SKM-1 treated with dmso at 0.1 percent for 144 hours (cell line): ENCODE results near the gene DAPK1.

ENCODE experiments used
- DNase-seq: peaks from one replicate; lab custom pipeline; 2025; ENCODE audit not compliant: unreplicated experiment; lab: John Stamatoyannopoulos, UW

Gene DAPK1

GRCh38 chr9:87662808-87663528, 165.3 kb downstream of the DAPK1 start:
- peak; percentile 38 for DNase-seq

- DNase-seq: no peak
Measured at GRCh38 chr9:87663556-87663955, 165.9 kb downstream of the DAPK1 start.

DNA sequence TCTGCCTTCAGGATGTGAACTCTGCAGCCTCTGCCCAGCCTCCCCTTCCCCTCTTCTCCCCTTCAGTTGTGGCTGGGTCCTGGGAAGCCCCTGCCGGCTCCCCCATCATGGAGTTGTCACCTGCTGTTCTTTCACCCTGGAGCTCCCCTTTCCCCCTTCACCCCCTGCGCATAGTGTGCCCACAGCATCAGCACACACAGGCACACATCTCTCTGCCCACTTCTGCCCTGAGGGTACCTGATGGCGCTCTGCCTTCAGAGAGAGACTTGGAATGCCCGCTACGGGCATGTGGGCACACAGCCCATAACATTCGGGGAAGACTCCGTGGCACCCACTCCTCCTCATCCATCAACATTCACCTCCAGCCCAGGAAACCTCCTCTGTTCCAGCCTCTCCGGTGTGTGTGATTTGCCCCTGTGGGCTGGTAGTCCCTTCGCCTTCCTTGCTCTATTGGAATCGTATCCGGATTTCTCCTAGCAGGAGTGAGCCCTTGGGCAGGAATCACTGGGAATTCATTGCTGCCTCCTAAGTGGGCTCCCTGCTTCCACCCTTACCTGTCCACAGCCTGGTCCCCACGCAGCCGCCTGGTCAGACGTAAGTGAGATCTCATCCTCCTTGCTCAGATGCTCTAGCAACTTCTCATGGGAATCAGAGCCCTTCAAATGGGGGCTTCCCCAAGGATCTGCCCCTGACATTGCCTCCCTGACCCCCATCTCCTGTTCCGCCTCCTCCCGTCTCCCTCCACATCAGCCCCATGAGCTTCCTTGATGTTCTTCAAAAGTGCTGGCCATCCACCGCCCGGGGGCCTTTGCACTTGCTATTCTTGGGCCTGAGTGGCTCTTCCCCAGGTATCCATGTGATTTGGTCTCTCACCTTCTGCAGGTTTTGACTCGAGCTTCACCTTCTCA, 166.7 kb downstream of the DAPK1 start:
- no peak for DNase-seq

DNA sequence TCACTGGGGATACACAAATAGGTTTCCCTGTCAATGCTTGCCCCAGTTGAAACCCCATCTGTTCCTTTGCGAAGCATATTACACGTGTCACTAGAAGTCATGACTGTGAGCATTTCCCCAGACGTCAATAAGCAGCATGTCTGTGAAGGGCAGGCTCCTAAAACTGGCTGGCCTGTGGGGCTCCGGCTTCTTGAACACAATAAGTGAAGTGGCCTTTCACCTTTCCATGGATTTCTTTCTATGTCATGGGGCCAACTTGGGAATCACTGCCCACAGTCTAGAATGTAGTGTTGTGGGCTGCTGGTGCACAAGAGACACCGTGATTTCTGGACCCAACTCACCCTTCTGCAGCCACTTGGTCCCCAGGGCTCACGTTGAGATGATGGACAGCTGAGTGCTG, 167.8 kb downstream of the DAPK1 start:
- DNase-seq: no peak

- peak; percentile 40 for DNase-seq
Measured at GRCh38 chr9:87667164-87667738, 169.6 kb downstream of the DAPK1 start.

GRCh38 chr9:87668222-87668621, 170.6 kb downstream of the DAPK1 start:
- DNase-seq: no peak

- DNase-seq: no peak
Measured at GRCh38 chr9:87668722-87669121, 171.1 kb downstream of the DAPK1 start.

DNA sequence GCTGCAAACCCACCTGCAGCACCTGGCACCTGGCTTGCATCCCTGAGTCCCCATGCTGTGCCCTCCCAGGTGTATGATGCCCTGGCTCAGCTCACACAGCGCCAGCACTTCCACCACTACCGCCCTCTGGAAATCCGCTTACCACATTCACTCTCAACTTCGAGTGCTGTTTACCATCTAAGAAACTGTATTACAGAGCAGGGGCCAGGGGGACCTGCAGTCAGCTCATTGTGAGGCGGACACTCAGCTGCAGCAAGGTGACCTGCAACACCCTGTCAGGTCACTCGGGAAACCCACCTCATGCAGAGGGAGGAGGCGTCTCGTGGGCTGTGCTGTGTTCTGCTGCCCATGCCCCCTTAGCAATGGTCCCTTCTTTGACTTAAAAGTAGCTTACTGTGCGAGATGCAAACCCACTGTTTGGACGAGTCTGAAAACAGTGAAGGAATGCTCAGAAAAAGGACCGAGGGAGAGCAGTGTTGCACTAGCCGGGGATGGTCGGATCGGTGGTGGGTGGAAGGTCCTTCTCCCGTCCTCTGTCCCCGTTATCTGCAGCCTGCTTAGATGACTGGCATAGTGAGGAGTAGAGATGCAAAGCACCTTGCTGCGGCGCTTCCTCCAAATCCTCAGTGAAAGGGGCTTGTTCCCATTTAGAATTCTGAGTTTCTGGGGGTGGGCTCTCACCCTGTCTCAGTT, 173.1 kb downstream of the DAPK1 start:
- DNase-seq: no peak

DNA sequence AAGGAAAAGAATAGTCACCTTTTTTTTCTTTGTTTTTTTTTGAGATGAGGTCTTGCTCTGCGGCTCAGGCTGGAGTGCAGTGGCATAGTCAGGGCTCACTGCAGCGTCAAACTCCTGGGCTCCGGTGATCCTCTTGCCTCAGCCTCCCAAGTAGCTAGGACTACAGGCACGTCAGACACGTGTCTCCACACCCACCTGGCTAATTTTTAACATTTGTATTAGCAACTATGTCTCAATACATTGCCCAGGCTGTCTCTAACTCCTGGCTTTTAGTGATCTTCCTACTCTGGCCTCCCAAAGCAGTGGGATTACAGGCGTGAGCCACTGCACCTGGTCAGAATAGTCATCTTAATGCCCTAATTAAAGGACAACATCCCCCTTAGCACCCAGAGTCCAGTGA, 173.8 kb downstream of the DAPK1 start:
- no peak for DNase-seq

DNA sequence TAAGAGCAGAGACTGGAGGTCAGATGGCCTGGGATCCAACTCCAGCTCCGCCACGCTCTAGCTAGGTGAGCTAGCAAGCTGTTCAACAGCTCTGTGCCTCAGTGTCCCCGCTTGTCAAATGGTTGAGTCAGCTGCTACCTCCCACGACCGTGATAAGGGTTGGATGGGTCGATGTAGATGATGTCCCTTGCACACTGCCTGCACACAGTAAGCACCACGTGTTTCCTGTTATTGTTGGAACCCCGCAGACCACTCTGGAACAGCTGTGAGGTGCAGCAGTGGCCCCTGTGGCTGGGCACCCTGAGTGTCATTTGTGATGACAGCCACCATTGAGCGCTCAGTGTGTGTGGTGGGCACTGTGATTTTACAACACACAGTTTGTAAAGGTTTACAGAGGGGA, 174.3 kb downstream of the DAPK1 start:
- no peak for DNase-seq

DNA sequence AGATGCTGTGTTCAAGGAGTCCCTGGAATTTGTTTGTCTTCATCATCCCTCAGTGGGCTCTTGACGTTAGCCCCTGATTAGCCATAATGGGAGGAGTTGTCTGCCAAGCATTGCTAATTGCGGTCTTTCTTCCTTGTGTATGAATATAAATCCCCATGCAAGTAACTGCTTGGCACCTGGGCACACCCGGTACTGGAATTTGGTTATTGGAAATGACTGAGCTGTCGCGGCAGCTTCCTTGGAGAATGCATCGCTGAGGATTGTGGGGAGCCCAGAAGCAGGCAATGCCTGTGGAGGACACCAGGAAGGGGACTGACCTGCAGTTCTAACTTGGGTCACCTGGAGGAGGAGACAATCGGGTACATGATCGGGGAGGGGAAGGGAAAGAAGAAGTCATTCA, 174.9 kb downstream of the DAPK1 start:
- DNase-seq: no peak

DNA sequence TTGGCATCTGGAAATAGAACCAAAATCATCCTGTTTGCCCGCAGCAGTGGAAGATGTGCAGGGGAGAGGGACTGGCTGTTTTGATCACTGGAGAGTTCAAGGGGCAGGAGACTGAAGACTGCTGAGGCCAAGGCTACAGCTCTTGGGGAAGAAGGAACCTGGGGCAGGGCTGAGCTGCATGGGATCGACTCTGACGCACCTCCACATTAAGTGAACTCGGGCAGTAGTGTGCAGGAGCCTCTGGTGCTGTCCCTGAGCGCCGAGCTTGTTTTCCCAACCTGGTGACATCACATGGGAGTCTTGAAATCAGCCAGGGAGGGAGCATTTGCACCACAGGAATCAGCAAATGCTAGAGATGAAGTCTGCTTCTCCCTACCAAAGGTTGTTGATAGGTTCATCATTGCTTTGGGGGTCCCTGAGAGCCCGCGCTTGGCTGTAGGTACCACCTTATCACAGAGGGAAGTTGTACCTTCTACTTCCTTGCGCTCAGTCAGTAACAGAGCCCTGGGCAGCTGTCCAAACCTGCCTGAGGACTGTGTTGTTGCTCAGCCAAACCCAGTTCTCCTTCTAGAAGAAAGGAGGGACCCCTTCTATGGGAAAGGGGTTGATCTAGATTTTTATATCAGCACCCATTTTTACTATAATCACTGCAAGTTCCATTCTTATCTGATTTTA, 175.9 kb downstream of the DAPK1 start:
- DNase-seq: no peak

DNA sequence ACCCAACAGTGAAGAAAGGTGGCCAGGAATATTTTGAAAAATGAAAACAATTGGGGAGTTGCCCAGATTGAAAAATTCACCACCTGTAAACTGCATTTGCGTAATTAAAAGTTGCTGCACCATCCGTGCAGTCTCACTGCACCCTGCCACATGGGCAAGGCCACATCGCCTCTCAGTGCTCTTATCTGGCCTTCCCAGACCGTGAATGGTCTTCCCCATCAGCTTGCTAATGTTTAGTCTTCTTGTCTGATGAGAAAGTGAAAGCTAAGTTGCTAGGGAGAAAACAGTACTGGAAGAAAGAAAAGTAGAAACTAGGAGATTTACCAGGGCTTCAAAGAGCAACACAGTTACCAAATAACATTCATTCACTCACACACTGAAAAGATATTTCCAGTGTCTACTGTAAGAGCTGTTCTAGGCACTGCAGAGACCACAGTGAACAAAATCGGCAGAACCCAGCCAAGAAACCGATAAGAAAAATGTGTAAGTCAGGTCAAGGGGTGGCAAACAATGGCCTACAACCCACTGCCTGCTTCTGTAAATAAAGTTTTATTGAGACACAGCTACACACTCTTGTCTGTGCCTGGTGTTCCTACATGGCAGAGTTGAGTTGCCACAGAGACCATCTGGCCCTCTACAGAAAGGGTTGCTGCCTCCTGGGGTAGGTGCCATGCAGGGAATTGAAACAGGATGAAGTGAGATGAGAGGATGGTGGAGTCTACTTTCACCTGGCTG, 177.1 kb downstream of the DAPK1 start:
- DNase-seq: no peak

DNA sequence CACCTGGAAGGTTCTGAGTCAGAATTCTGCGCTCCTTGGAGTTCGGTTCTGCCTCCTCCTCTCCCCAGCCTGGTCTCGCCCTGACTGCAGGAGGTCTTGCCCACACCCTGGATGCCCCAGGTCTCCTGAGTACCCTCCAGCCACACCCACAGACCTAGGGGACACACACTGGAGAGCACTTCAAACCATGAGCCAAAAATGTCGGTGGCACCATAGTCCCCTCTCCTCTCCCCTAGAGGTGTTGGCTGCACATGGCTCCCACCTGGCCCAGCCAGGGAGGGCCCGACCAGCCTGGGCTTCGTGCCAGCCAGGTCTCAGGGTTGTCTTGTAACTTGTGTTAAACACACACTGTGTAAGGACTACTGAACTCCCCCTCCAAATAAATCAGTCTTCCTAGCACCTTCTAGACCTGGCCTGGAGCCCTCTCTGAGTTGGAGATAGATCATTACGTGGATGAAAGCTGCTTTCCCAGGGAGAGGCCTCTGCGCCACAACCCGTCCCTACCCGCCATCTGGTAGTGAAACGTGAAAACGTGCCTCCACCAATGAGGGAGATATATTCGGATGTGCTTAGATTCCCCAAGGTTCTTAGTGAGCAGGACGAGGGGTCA, 178.3 kb downstream of the DAPK1 start:
- DNase-seq: no peak

DNA sequence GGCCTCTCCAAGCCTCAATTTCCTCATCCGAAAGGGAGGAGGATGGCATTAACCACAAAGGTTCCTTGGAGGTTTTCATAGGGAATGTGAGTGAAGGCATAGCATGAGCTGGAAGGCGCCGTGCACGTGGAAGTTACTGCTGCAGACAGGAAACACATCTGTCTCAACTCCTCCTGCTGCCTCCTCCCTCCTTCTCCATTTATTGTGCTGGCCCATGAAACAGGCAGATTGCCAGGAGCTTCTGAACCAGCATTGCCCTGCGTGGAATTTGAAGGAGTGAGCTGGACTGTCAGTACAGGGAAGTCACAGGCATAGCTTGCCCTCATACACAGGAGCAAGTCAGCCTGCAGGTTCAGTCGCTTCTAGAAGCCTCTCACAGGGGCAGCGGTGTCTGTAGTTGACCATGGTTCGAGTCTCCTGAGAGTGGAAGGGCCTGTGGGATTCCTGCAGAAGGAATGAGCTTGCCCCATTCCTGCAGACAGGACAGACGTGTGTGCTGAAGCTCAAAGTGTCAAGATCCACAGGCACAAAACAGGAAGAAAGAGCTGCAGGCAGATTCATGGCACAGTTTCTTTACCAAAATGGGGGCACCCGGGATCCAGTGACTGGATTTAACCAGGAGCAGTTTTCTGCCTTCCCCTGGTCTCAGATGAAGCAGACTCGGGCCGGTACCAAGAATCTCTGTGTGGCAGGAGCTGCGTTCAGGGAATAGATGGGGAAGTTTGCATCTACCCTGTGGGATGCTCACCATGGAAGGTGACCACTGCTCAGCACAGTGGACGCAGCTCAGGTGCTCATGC, 179.5 kb downstream of the DAPK1 start:
- DNase-seq: no peak

DNA sequence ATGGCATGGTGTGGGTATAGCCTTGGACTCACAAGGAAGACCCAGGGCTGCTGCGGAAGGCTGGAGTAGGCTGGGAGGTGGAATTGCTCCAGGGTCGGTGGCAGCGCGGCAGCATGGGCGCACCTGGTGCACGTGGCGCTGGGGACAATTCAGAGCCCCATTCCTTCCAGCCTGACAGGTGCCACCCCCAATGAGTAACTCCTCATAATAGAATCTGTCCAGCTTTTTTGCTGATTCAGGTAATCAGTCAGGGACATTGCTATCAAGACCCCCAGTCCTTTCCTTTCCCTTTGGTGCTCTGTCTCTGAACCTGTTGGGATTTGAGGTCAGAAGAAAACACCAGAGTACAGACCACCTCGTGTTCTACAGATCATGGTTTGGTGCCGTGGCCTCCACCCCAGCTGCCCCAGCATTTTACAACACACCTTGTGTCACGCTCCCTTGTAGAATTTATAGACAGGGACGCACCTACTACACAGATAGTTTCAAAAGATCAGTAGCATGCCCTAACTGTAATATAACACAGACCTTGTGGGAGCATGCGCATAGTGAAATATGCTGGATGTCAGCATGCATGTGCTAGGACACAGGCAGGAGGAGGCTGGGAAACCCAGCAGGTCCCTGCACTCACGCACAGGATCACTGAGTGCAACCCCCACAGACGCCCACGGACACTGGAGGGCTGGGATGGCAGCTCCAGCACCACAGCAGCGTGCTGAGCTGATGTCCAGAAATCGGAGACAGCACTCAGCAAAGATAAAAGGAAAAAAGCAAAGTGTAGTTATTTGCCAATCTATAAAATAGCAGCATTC, 180.3 kb downstream of the DAPK1 start:
- DNase-seq: no peak

DNA sequence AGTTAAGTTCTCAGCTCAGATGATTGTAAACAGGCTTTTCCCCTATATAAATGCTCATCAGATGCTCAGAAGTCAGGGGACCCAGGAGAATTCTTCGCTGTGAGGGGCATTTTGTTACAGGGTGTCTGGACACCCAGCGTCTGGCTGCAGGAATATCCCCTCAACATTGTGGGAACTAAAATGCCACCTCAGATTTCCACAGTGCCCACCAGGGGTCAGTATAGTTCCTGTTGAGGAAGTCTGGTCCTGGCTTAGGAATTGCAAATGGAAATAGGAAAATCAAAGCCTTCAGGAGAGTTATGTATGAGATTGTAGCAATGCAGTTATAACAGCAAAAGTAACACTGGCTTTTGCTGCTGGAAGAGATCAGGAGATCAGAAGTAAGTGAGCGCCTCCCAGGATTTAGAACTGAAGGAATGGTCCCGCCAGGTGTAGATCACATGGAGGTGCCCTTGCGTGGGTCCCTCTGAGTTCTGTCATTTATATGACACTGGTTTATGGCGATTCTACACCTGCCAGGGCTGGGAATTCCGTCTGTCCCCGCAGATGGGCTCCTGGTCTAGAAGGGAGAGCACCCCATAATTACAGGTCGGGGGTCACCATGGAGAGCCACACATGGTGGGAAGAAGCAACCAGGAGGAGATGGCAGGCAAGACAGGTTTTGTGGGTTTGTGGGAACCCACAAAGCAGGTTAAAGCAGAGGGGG, 181.1 kb downstream of the DAPK1 start:
- peak; percentile 2 for DNase-seq
